H1 (cell line): ENCODE results near the gene HRCT1. TPM values are rescaled to one million over a fixed set of nuclear protein-coding genes. Genes with fewer than 3 reads are reported as not detected.

Experiments
- CTCF ChIA-PET: fragments of 300-600 bp; sonication (Branson Sonifier 250); formaldehyde crosslinking; loops from one replicate; lab custom pipeline; 2021; ENCODE audit not compliant: partially characterized antibody; lab: Charles Lee
- POLR2A ChIA-PET: fragments of 300-600 bp; sonication (Branson Sonifier 250); formaldehyde crosslinking; loops from one replicate; lab custom pipeline; 2021; ENCODE audit warnings: inconsistent platforms; ENCODE audit not compliant: partially characterized antibody; lab: Charles Lee
- DNase-seq, 2 experiments: peaks; one replicate each; pipeline versions ENCODE4 v3.0.0 to v3.0.0-alpha.2; 2010 to 2022; ENCODE audit warnings: low spot score in 2 of 2, low read depth in 1 of 2, mixed read lengths in 1 of 2
- FAIRE-seq: peaks from 2 replicates; lab custom pipeline; 2011; peaks lifted over from hg19 to GRCh38; lab: Jason Lieb, UNC
- H2AFZ ChIP-seq: 2 replicates; pipeline ENCODE4 v1.8.1; 2012; ENCODE audit warnings: low read length, inconsistent platforms
- H2AK5ac ChIP-seq: 2 replicates; pipeline ENCODE4 v1.6.1; 2013; ENCODE audit warnings: low read depth, low read length
- H2BK120ac ChIP-seq: replicated peaks from 2 replicates; pipeline ENCODE3; 2013; ENCODE audit warnings: low read depth, low read length, inconsistent platforms
- H2BK12ac ChIP-seq: 2 replicates; pipeline ENCODE4 v1.6.1; 2013; ENCODE audit warnings: low read depth, low read length
- H2BK15ac ChIP-seq: 2 replicates; pipeline ENCODE4 v1.6.1; 2013; ENCODE audit warnings: low read length
- H2BK20ac ChIP-seq: 2 replicates; pipeline ENCODE4 v1.6.1; 2013; ENCODE audit warnings: low read length
- H2BK5ac ChIP-seq: 2 replicates; pipeline ENCODE4 v1.6.1; 2013; ENCODE audit warnings: low read depth, low read length
- H3K14ac ChIP-seq: 2 replicates; pipeline ENCODE4 v1.6.1; 2013; ENCODE audit warnings: inconsistent platforms; ENCODE audit not compliant: insufficient read length
- H3K18ac ChIP-seq: 2 replicates; pipeline ENCODE4 v1.6.1; 2013; ENCODE audit warnings: low read length; ENCODE audit errors: extremely low read depth
- H3K23ac ChIP-seq: 2 replicates; pipeline ENCODE4 v1.6.1; 2013; ENCODE audit warnings: inconsistent platforms; ENCODE audit not compliant: insufficient read length
- H3K23me2 ChIP-seq: 2 replicates; pipeline ENCODE4 v1.6.1; 2013; ENCODE audit warnings: low read depth, low read length
- H3K27ac ChIP-seq: 2 replicates; pipeline ENCODE4 v1.6.1; 2011; ENCODE audit warnings: low read depth, low read length, inconsistent platforms
- H3K27me3 ChIP-seq, 4 experiments: replicated peaks in 1 of 4; 1 replicate in 1 of 4; 2 replicates in 3 of 4; pipeline versions ENCODE4 v1.6.1 to v1.8.1; 2011 to 2013; ENCODE audit warnings: low read length in 3 of 4, mild to moderate bottlenecking in 3 of 4, inconsistent platforms in 2 of 4, mixed read lengths in 2 of 4, moderate library complexity in 1 of 4; ENCODE audit not compliant: control insufficient read depth in 3 of 4, insufficient read depth in 3 of 4; ENCODE audit errors: extremely low read depth in 1 of 4
- H3K36me3 ChIP-seq, 4 experiments: 2 replicates each; pipeline versions ENCODE4 v1.6.1 to v1.8.1; 2011 to 2013; ENCODE audit warnings: mild to moderate bottlenecking in 4 of 4, low read length in 3 of 4, moderate library complexity in 2 of 4, control low read depth in 1 of 4, inconsistent platforms in 1 of 4; ENCODE audit not compliant: insufficient read depth in 4 of 4, control insufficient read depth in 2 of 4
- H3K4ac ChIP-seq: replicated peaks from 2 replicates; pipeline ENCODE3; 2013; ENCODE audit warnings: low read length, low read depth, mixed read lengths, inconsistent platforms; ENCODE audit not compliant: insufficient read length
- H3K4me1 ChIP-seq, 4 experiments: replicated peaks in 1 of 4; 1 replicate in 1 of 4; 2 replicates in 3 of 4; pipeline versions ENCODE4 v1.6.1 to v1.8.1; 2011 to 2013; ENCODE audit warnings: low read length in 3 of 4, inconsistent platforms in 2 of 4, mixed read lengths in 1 of 4; ENCODE audit not compliant: insufficient read depth in 4 of 4, control insufficient read depth in 3 of 4
- H3K4me2 ChIP-seq, 2 experiments: 2 replicates each; pipeline versions ENCODE4 v1.6.1 to v1.8.1; 2011 to 2013; ENCODE audit warnings: low read depth in 2 of 2, low read length in 2 of 2, control low read depth in 1 of 2, inconsistent platforms in 1 of 2, mild to moderate bottlenecking in 1 of 2; ENCODE audit not compliant: insufficient read depth in 1 of 2
- H3K4me3 ChIP-seq, 4 experiments: fragments of 200-600, 300-600 bp in 1 of 4; sonication (generic), shearing (Covaris generic), sonication (Bioruptor Twin) in 1 of 4; 2 replicates each; pipeline versions ENCODE4 v1.5.1 to v1.8.1; 2011 to 2016; ENCODE audit warnings: low read length in 4 of 4, low read depth in 3 of 4, control low read depth in 2 of 4, inconsistent platforms in 2 of 4, mild to moderate bottlenecking in 2 of 4, mixed read lengths in 1 of 4, moderate library complexity in 1 of 4; ENCODE audit not compliant: insufficient read depth in 2 of 4; ENCODE audit errors: extremely low read depth in 1 of 4
- H3K56ac ChIP-seq: replicated peaks from 2 replicates; pipeline ENCODE3; 2013; ENCODE audit warnings: low read depth, mild to moderate bottlenecking, mixed read lengths, low read length, inconsistent platforms; ENCODE audit not compliant: insufficient read length
- H3K79me1 ChIP-seq: 2 replicates; pipeline ENCODE4 v1.6.1; 2013; ENCODE audit warnings: low read depth, low read length, control low read depth
- H3K79me2 ChIP-seq, 2 experiments: 2 replicates each; pipeline versions ENCODE4 v1.6.1 to v1.8.1; 2012 to 2013; ENCODE audit warnings: low read length in 2 of 2, mild to moderate bottlenecking in 2 of 2, inconsistent platforms in 1 of 2; ENCODE audit not compliant: insufficient read depth in 2 of 2, control insufficient read depth in 1 of 2
- H3K9ac ChIP-seq, 4 experiments: replicated peaks in 1 of 4; 1 replicate in 1 of 4; 2 replicates in 3 of 4; pipeline versions ENCODE4 v1.6.1 to v1.8.1; 2011 to 2013; ENCODE audit warnings: low read depth in 3 of 4, low read length in 3 of 4, control low read depth in 2 of 4, mild to moderate bottlenecking in 2 of 4, moderate library complexity in 2 of 4, inconsistent platforms in 1 of 4; ENCODE audit errors: extremely low read depth in 1 of 4
- H3K9me3 ChIP-seq, 2 experiments: 2 replicates each; pipeline versions ENCODE4 v1.6.1 to v1.8.1; 2012 to 2013; ENCODE audit warnings: mild to moderate bottlenecking in 2 of 2, moderate library complexity in 2 of 2, control low read depth in 1 of 2, inconsistent platforms in 1 of 2, low read depth in 1 of 2, low read length in 1 of 2, mixed read lengths in 1 of 2; ENCODE audit not compliant: insufficient read depth in 2 of 2
- H4K20me1 ChIP-seq, 2 experiments: replicated peaks in 1 of 2; 2 replicates each; pipeline versions ENCODE3 to v1.8.1; 2011 to 2013; ENCODE audit warnings: inconsistent platforms in 2 of 2, low read length in 2 of 2, mild to moderate bottlenecking in 1 of 2; ENCODE audit not compliant: insufficient read depth in 2 of 2, control insufficient read depth in 1 of 2
- H4K5ac ChIP-seq: 2 replicates; pipeline ENCODE4 v1.6.1; 2013; ENCODE audit warnings: low read length, low read depth, mixed read lengths, inconsistent platforms; ENCODE audit not compliant: insufficient read length
- H4K8ac ChIP-seq: 2 replicates; pipeline ENCODE4 v1.8.0; 2013; ENCODE audit warnings: mild to moderate bottlenecking, moderate library complexity, low read length, inconsistent platforms; ENCODE audit not compliant: insufficient read depth; ENCODE audit errors: extremely low read depth
- H4K91ac ChIP-seq: replicated peaks from 2 replicates; pipeline ENCODE3; 2013; ENCODE audit warnings: low read length, mixed read lengths, inconsistent platforms; ENCODE audit not compliant: insufficient read length
- CHD1 ChIP-seq: IDR thresholded peaks from 2 replicates; pipeline ENCODE4 v1.6.1; 2012; ENCODE audit warnings: low read depth, low read length, improper control_type of control experiment
- RBBP5 ChIP-seq: IDR thresholded peaks from 2 replicates; pipeline ENCODE4 v1.7.1; 2012; ENCODE audit warnings: low read depth, mild to moderate bottlenecking, inconsistent platforms, low read length, moderate library complexity, borderline replicate concordance
- SIX5 ChIP-seq: IDR thresholded peaks from 2 replicates; pipeline ENCODE4 v1.6.1; 2011; ENCODE audit warnings: mild to moderate bottlenecking, low read depth, low read length
- SP2 ChIP-seq: IDR thresholded peaks from 2 replicates; pipeline ENCODE4 v1.6.1; 2012; ENCODE audit warnings: mild to moderate bottlenecking, low read length, inconsistent platforms
- WGBS, 2 experiments: shearing (Covaris generic) in 1 of 2; methylation state at CpG; one replicate each; pipeline versions ENCODE4 v1.1.6 to v1.1.7; 2013 to 2015; ENCODE audit warnings: low lambda C conversion rate in 2 of 2, mixed read lengths in 2 of 2, inconsistent platforms in 1 of 2, low coverage in 1 of 2, missing lambda C conversion rate in 1 of 2; ENCODE audit not compliant: insufficient replicate concordance in 2 of 2, insufficient coverage in 1 of 2, insufficient read length in 1 of 2; ENCODE audit errors: extremely low coverage in 1 of 2, missing lambda C conversion rate in 1 of 2; 5-methylcytosine and 5-hydroxymethylcytosine counted together
- polyA plus RNA-seq, 7 experiments: library from polyadenylated mRNA; depleted of rRNA in 3 of 7; stranded (reverse) in 5 of 7; unstranded in 2 of 7; fragments of >200 nt in 5 of 7; fragments of 200-250 nt in 2 of 7; gene quantifications; 1 replicate in 5 of 7; 2 replicates in 1 of 7; 4 replicates in 1 of 7; pipeline versions ENCODE4 v1.2.1 to v1.2.3, GENCODE V29; 2011 to 2013; ENCODE audit warnings: missing spikeins in 2 of 7, mixed read lengths in 2 of 7
- total RNA-seq: library from RNA; stranded (reverse); fragmentation: NEBNext Ultra II Directional; extraction: Animal tissue kit (Norgen Biotek cat#: 25700); gene quantifications from 2 replicates; pipeline ENCODE4 v1.2.1, GENCODE V29; 2021

The HRCT1 gene
- total and polyA plus RNA-seq, 2 of the 8 experiments (the other 6 are each of a cell fraction or from before 2014, with no cell fraction given) = not detected

- CTCF ChIA-PET = interaction anchor here (0.8 to 5.3 kb wide), 11 partner anchors 17 to 75 kb away, joined by 3 to 25 read pairs (median 4); no protein-coding TSS in a partner anchor
- Histone ChIP-seq H3K23ac (no peak overlapping the region), H4K5ac (no peak overlapping the region), H3K79me1 (no peaks in the 10 kb centered on the region), H3K56ac (no peak overlapping the region), H2BK20ac (no peak overlapping the region), H3K27me3 (peaks cover 0 to 2% (median 0%) of the 10 kb centered on the region in 4 experiments; a peak in 1 of 7 replicates), H3K4me3 (no peak overlapping the region), H3K18ac (no peak overlapping the region), H3K9ac (no peak overlapping the region), H3K79me2 (no peaks in the 10 kb centered on the region), H3K36me3 (no peaks in the 10 kb centered on the region), H2BK120ac (no peak overlapping the region), H3K4me1 (peaks cover 0 to 8% (median 6%) of the 10 kb centered on the region in 4 experiments; a peak in 6 of 7 replicates), H3K9me3 (no peaks in the 10 kb centered on the region; a peak in 1 of 4 replicates), H4K91ac (no peak overlapping the region), H2BK15ac (no peak overlapping the region), H2AFZ (no peak overlapping the region), H2BK12ac (no peak overlapping the region), H3K14ac (no peak overlapping the region), H3K4me2 (no peak overlapping the region), H3K23me2 (no peaks in the 10 kb centered on the region; the same call in 1 of the 2 replicates), H2BK5ac (no peak overlapping the region), H4K8ac (no peak overlapping the region), H4K20me1 (peaks cover 0 to 3% of the 10 kb centered on the region in 2 experiments), H3K27ac (no peak overlapping the region), H3K4ac (no peak overlapping the region), H2AK5ac (no peak overlapping the region)
- POLR2A ChIA-PET = interaction anchor here (0.9 to 7.4 kb wide), 5 partner anchors 9 to 43 kb away, joined by 3 to 43 read pairs (median 3); no protein-coding TSS in a partner anchor
- 86% methylated on average over 8 of the region's 8 CpGs; no CpG with 5 or more reads in 1 of the 2 experiments for WGBS, 2 experiments
- no peak for DNase-seq
- TF ChIP-seq SP2 = no peak
- TF ChIP-seq RBBP5 = no peak
- no peak for TF ChIP-seq CHD1
- TF ChIP-seq SIX5 = no peak
- no peak for FAIRE-seq
Measured at GRCh38 chr9:35864695-35865255, 41.2 kb upstream of the HRCT1 start.
